GM12878 (cell line): Measurements from ENCODE around the gene RPS6KA2.

Experiments used
- BRCA1 ChIP-seq: IDR thresholded peaks from 2 replicates; pipeline ENCODE4 v1.6.1; 2011; ENCODE audit warnings: low read depth, low read length, improper control_type of control experiment
- CREB1 ChIP-seq: IDR thresholded peaks from 2 replicates; pipeline ENCODE4 v1.6.1; 2012; ENCODE audit warnings: low read depth, mild to moderate bottlenecking, inconsistent platforms
- CTCF ChIP-seq, 3 experiments: IDR thresholded peaks in 2 of 3; conservative IDR thresholded peaks in 1 of 3; 2 replicates each; pipeline ENCODE4 v1.5.1; 2011; ENCODE audit warnings: low read depth in 3 of 3, low read length in 3 of 3, mild to moderate bottlenecking in 3 of 3, control low read depth in 2 of 3, moderate library complexity in 2 of 3, inconsistent platforms in 1 of 3, mixed read lengths in 1 of 3; ENCODE audit not compliant: control insufficient read depth in 2 of 3, insufficient read depth in 1 of 3; ENCODE audit errors: extremely low read depth in 1 of 3
- HDGF ChIP-seq: fragments of 450-650 bp; IDR thresholded peaks from 2 replicates; pipeline ENCODE4 v1.6.1; 2016; ENCODE audit warnings: antibody characterized with exemption
- JUNB ChIP-seq: IDR thresholded peaks from 2 replicates; pipeline ENCODE4 v1.6.1; 2016; ENCODE audit warnings: antibody characterized with exemption, mild to moderate bottlenecking
- NR2C2 ChIP-seq: IDR thresholded peaks from 2 replicates; pipeline ENCODE4 v1.6.1; 2011; ENCODE audit warnings: borderline replicate concordance, low read depth; ENCODE audit not compliant: control insufficient read depth, insufficient read length
- PML ChIP-seq: IDR thresholded peaks from 2 replicates; pipeline ENCODE4 v1.6.1; 2012; ENCODE audit warnings: low read length, inconsistent platforms
- SMC3 ChIP-seq: IDR thresholded peaks from 2 replicates; pipeline ENCODE4 v1.6.1; 2011; ENCODE audit warnings: low read length, improper control_type of control experiment, borderline replicate concordance
- SP1 ChIP-seq: IDR thresholded peaks from one replicate; pipeline ENCODE4 v1.6.1; 2011; ENCODE audit warnings: low read depth, low read length
- ZNF207 ChIP-seq: fragments of 450-650 bp; IDR thresholded peaks from 2 replicates; pipeline ENCODE4 v1.6.1; 2014; ENCODE audit warnings: antibody characterized with exemption, mild to moderate bottlenecking, borderline replicate concordance

DNA sequence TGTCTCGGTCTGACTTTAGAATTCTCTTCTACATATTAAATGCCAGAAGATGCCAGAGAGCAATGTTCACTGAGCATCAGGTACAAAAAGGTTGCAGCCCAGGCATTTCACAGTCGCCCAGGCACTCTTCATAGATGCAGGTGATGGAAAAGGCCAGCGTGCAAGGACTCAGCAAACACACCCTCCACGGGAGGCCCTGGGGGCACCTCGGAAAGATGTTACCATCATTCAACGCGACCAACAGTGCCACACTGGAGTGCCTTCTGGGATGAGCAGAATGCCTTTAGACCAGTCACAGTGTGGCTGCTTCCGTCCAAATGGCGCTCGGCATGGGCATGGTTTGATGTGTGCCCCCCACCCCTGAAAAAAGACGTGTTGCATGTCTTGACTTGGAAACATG, 36.0 kb downstream of the RPS6KA2 start:
- TF ChIP-seq BRCA1 (no peak), SP1 (no peak), CTCF (IDR thresholded peaks at IDR 0.05 in 2 of 3, conservative IDR thresholded peaks at IDR 0.05 in 1 of 3; ENCODE audit: control insufficient read depth in 2 of 3, extremely low read depth in 1 of 3, insufficient read depth in 1 of 3, low read depth in 3 of 3, low read length in 3 of 3) (no peak), ZNF207 (no peak), PML (no peak), NR2C2 (no peak), JUNB (no peak), CREB1 (no peak), SMC3 (no peak), HDGF (no peak)
